Cortex of kidney (tissue), 1 donor: ENCODE data around the gene PEPD.

Source experiments
- DNase-seq: peaks from one replicate; lab custom pipeline; 2025; lab: John Stamatoyannopoulos, UW

PEPD gene

DNA sequence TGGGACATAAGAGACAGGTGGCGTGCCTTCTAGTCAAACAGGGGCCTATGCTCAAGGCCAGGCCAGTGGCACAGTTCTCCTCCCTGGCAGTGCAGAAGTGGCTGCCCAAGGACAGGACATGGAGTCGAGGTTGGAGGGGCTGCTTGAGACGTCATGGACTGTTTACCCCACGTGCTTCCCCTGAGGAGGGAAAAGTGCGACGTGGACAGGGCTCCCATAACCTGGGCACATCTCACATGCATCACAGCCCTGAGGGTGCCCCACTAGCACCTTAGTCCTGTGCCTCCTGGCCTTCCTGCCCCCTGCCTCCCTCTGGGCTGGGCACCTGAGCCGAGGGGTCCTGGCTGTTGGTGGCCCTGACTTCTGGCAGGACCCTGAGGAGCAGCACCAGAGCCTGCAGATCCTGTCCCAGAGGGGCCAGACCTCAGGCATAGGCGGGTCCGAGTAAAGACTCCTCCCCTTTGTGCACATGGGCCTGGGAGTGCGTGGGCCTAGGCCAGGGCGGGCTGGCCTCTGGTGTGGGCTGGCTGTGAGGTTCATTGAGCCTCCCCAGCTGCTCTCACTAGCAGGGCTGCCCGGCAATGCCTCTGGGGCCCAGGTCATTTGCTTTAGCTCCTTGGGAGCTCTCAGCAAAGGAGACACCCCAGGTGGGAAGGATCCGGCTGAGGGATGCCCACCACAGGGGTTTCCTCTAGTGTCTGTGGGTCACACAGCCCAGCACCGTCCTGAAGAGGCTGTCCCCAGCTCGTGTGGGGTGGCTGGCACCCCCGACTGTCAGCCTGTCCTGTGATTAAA, 82.4 kb downstream of the PEPD start:
- no peak for DNase-seq

DNA sequence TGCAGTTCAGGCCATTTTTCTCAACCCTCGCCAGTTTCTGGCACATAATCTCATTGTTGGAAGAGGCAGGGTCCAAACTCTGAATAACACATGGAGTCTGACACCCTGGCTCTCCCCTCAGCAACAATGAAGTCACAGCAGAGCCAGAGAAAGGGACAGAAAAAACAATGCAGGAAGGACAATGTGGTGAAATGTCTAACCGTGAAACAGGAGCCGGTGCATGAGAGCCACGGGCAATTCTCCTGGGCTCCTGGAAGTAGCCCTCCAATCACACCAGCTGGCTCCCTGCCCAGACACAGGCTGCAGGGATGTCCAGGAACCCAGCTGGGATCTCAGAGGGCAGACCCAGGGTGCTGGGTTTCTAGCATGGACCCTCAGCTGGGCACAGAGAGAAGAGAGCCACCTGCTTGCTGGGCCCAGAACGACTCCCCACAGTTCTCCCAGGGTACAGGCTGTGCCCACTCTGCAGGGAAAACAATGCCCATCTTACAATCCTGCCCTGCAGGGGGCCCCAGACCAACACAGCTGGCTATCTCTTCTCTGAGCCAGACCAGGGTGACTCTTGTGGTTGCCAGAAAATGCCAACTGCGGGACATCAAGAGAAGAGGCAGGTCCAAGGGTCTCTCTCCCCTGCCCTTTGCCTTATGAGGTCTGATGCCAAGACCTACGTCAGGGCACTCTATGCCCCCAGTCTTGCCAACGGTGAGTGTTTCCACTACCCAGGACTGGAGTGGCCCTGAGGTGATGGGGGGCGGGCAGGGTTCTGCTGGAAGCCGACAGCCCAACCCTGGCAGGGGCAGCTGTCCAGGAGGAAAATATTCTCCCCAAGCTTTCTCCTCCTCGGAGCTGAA, 83.5 kb downstream of the PEPD start:
- no peak for DNase-seq

DNA sequence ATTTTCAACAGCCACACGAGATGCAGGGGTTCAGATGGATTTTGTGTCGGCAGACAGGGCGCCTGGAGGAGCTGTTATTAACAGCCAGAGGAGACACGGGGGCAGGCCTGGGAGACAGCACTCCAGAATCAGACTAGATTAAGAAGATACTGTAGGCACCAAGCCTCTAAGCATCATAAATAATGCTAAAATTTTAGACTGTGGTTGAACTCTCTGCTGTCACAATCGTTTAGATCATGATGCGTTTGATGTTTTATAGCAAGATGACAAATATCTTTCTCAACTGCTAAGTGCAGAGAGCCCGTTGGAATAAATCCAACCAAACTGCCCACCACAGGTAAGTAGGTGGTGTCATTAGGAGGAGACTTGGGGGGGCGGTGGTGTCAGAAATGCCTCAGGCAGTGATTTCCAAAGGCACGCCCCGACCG, 84.2 kb downstream of the PEPD start:
- no peak for DNase-seq

DNA sequence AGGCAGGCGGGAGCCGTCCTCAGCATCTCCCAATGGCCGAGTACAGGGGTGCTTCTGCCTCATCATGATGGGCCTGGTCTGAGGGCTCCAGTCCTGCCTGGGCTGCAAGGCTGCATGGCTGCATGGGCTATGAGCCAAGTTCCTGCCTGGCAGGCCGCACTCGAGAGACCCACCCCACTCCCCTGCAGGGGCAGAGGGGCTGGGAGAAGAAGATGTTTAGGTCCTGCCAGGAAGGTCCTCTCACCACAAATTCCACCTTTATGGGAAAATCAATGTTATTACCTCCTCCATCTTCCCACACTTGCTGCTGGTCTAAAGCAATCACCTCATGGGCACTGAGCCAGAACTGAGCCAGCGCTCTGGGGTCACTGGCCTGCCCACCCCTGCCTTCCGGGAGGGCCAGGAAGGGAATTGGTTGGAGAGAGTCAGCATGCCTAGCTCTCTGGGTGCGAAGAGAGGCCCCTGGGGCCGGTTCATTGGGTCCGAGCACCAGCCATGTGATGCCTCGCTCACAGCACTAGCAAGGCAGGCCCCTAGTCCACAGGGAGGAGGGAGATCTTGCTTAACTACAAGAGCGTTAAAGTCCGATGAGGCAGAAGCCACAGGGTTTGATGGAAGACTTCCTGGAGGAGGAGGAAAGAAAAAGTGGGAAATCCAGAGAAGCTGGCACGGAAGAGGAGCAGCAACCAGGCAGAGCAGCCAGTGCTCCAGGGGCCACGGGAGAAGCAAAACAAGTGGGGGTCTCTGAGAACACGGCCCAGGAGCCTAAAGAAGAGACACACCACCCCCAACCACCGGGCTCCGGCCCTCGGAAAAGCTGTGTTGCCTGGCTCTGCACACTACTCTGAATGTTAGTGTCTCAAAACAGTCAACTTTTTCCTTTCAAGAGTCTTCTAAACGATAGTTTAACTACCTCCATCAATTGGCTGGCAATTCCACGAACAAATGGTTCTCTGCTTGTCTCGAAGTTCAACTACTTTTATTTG, 84.9 kb downstream of the PEPD start:
- DNase-seq: no peak

DNA sequence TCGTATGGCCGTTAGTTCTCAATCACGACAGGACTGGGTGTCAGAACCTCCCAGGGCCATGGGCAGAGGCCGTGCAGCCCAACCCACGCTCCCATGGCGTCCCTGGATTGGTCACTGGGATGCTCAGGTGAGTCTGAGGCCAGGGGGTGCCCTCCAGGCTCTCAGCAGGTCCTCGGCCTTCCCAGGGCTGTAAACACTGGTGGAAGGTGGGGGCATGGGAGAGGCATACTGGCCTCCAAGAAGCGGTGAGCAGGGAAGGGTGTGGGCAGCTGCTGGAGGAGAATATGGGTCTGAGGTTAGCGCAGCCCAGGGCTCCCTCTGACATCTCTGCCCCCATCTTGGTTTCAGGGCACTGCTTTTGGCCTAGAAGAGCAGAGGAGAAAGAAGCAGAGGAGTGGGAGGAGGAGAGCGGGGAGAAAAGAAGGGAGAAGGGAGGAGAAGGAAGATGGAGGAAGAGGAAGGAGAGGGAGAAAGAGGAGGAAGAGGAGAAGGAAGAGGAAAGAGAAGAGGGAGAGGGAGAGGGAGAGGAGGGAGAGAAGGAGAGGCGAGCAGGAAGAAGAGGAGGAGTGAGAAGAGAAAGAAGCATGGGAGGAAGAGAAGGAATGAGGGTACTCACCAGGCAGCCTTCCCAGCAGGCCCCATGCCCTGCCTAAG, 85.8 kb downstream of the PEPD start:
- no peak for DNase-seq

DNA sequence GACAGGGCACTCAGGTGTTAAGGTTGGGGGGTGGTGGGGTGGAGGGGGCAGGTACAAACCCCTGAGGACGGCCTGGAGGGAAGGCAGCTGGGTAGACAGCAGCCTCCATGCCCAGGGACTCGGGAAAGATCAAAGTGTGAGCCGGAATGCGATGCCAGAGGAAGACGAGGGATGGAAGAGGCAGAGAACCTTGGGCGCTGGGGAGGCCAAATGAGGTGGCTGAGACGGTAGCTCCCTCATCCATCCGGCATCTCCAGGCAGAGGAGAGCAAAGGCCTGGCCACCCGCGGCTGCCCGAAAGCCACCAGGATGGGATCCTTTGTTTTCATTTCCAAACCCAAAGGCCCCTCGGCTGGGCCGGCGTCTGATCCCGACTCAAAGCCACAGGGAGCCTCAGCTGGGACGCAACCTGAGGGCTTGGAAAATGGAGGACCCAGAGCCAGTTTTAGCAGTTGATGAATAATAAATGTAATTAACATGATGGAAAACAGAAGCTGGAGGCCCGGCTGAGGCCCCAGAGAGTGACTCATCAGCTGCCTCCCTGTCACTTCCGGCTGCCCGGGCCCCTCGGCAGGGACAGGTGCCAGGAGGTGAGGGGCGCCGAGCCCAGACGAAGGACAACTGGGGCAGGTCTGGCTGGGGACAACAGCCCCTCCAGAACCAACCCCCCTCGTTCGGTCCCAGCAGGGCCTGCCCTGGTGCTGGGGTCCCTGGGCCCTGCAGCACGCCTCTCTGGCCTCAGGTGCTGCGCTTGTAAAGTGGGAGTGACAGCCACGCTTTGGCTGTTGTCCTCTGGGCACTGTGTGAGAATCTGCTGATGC, 86.5 kb downstream of the PEPD start:
- no peak for DNase-seq

DNA sequence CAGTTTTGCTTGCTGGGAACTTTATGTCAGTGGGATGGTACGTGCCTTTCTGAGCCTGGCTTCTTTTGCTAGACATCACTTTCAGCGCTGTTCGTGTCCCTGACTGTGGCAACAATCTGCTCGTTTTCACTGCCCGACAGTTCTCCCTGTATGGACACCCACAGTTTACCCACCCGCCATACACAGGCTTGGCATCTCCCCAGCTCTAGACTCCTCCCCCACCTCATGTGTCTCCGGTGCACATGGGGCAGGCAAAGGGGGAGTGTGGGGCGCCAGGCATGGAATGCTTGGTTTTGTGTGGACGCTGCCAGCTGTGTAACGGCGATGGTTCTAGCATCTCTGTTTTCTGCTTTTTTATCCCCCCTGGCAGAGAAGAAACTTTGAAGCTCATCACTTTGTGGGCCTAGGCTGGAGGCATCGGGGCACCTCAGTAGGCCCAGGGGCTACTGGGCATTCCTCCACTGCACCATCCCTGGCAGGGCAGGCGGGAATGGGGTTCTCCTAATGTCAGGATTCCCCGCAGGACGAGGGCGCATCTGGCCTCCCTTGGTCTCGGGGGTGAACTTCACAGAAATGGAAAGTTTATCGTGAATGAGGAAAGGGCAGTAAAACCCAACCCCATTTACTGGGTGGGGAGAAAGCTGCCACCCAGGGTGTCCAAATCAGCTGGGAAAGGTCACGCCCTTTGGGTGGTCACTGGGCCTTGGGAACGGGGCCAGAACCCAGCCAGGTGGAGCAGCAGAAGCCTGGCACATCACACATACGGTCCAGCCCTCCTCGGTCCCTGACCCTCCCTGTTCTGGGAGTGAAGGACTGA, 87.3 kb downstream of the PEPD start:
- no peak for DNase-seq

DNA sequence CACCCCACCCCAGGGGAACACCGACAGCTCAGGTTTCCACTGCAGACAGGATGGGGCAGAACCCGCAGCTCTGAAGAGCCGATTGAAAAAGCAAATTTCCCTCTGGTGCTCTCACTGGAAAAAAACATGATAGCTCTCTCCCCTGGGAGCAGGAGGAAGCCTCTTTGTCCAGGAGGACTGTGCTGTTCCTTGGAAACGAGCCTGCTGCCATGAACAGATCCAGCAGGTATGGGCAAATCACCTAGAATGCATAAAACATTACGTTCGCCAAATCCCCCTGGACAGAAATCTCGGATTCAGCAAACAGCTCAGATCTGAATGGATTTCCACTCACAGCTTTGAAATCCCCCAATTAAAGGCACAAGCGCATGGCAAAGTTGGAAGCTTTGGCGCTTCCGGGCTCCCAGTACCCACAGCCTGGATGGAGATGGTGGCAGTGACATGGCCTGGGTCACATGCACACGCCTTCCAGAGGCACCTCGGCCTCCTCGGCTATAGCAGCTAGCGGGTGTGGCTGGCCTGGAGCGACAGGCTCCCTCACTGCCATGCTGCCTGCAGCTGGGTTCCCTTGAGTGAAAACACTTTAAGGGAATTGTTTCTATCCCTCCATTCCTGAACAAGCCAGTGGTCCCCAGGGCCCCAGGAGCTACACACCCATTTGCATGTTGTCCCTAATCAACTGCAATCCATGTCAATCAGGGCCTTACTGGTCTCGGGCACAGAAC, 89.0 kb downstream of the PEPD start:
- no peak for DNase-seq

DNA sequence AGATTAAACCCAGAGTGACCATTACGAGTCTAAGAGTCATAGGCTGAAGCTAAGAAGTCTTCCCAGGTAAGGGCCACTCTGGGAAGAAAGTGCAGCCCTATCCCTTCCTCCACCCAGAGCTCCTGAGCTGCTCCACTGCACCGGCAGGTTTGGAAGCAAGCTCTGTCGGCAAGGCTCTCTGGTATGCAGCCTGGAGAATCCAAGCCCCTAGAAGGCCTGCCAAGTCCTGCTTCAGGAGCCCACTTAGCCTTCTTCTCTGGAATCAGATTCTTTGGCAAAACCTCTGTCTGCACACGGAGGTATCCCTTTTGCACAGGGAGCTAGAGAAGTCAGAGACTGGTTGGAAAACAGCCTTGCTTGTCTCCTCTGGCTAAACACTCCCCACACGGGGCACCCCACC, 89.6 kb downstream of the PEPD start:
- no peak for DNase-seq

DNA sequence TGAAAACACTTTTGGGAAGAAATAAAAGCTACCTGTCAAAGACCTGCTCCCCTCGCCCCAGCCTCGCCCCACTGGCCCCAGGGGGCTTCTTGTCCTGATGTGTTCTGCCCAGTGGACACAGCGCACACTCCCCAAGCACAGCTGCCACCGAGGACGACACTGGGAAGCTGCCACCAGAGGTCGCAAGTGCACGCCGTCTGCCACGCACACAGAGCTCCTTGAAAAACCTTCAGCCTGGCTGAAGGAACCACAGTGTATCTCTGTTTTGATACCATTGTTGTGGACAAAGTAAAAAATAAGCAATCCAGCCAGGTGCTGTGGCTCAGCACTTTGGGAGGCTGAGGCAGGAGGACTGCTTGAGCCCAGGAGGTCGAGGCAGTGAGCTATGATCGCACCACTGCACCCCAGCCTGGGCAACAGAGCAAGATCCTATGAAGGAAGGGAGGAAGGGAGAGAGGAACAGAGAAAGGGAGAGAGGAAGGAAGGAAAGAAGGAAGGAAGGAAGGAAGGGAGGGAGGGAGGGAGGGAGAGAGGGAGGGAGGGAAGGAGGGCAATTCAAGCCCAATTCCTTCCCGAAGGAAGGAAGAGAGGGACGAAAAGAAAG, 90.8 kb downstream of the PEPD start:
- DNase-seq: no peak

DNA sequence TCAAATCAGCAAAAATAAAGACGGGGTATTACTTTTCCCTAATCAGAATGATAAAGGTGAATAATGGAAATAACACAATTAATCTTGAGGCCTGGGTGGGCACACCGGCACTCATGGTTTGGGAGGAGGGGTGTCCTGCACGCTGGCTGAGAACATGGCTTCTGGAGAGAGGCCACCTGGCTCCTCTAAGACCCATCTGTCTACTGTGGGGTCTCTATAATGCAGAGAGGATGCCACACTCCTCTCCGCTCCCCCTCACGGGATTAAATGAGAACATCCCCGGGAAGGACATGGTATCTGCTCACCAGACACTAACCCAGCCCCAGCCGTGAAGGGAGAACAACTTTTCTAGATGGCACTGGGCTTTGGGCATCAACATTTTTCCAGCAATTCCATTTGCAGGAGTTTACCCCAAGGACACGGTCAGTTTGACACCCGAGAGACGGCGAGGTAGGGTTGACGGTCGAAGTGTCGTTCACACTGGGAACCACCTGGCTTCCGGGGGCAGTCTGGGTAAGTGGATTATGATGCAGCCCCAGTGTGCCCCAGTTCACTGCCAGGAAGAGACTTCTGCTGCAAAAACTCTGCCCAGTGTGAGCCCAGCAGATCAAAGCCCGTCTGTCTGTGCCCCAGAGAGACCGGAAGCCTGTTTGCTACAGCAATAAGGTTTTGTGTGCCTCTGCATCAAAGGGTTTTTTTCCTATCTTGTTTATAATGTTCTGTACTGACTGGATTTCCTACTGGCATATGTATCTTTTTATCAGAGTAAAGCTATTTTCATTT, 91.5 kb downstream of the PEPD start:
- DNase-seq: no peak

DNA sequence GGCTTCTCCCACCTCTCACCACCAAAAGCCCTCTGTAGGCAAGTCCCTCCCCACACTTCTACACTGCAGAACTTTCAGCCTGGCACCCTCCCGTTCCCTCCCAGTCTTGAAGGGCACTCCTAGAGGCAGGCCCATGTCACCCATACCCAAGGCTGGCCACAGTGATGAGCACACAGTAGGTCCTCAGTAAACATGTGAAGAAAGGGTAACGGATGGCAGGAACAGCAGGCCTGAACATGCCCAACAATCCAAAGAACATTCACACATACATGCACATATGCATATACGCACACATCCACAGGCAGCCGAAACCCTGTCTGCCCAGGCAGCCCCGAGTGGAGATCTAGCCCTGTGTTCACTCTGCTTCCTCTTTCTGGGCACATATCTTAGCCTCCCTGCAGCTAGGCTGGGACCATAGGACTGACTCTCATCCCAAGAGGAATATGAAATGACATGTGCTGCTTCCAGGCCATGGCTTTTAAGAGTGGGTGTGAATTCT, 92.9 kb downstream of the PEPD start:
- no peak for DNase-seq

DNA sequence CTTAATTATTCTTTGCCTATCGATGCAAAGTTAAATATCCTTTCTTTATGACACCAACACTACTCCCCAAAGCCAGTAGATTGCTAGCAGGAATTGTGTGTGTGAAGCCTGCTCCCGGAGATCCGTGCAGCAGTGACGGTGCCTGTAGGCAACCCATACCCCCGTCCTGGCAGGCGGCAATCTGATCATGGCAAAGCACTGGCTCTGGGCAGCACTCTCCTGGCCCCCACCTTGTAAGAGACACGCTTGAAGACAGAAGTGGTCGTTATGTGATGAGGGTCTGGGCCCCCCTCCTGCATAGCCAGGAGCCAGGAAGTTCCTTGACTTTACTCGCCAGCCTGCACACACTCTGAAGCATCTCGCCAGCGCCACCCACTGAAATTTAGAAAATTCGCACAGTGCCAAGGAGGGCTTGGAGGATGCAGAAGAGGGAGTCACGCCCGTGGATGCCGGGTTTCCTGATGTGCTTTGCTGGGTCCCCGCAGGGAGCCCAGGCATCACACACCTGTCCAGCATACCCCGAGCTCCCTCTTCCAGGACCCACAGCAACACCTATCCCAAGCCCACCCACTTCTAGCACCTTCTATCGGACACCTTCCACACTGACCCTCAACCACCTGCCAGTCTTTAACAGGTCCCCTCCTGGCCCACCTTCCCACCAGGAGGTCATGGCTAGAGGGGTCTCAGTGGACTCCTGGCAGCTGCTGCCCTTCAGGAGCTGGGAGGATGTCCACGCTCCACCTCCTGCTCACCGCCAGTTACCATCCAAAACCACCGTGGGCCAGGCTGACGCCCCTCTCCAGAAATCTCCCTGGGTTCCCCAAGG, 93.6 kb downstream of the PEPD start:
- DNase-seq: no peak

DNA sequence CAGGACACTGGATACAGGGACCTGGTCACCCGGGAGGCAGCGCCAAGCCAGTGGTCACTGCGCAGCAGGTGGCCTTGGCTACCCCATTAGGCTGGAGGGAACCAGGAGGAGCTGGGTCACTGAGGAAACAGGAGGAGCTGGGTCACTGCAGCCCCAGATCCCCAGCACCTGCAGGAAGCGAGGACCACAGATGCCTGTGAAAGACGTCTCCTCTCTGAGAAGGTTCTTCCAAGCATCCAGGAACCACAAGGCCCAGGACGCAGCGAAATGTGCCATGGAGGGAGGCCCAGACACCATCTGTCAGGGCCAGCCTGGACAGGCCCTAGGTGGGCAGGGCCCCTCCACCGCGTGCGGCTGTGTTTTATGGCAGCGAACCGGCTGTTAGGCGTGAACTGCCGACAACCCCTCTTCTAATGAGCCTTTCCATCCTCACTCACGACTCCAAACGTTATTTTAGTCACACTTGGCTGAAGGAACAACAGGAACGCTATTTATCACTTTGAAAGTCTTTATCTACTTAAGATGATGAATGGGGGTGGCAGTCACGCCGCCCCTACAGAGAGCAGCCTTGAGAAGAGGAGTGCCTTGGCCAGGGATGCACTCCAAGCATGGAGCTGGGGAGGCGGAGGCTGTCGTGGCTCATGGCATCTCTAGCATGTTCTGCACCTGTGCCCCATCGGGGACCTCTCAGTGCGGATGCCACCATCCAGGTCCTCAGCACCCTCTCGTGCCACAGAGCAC, 94.8 kb downstream of the PEPD start:
- DNase-seq: no peak

DNA sequence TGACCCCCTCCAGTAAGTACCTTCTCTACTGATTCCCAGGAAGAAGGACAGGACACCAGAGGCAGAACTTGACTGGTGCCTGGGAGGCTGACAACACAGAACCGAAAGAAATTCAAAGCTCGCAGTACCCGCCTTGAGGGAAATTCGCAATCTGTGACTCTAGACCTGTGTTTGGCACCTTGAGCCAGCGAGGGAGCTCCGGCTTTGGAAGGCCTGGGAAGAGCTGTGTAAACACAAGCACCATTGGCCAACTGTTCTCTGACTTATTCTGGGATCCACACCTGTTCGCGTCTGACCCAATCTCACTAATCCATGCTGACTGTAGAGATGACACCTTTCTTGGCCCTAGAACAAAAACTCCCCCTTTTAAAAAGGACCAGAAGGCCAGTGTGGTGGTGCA, 97.4 kb downstream of the PEPD start:
- no peak for DNase-seq
